Stimulated activated CD4-positive, alpha-beta T cell treated with anti-CD3 and anti-CD28 coated beads, Interleukin-15, amount 100 ng/mL, for 1 hour (primary cell): Measurements from ENCODE around the gene MGAT3.
"Not testable (repeated sequence)": the region's sequence is repeated elsewhere in the genome, so short reads cannot be mapped to it uniquely, and the experiment has no call there.

Source experiments
- DNase-seq, 2 donors: peaks; one replicate each; pipeline ENCODE4 v3.0.0-alpha.2; 2020; ENCODE audit warnings: low read depth in 1 of 2, low spot score in 1 of 2

The MGAT3 gene, protein sequence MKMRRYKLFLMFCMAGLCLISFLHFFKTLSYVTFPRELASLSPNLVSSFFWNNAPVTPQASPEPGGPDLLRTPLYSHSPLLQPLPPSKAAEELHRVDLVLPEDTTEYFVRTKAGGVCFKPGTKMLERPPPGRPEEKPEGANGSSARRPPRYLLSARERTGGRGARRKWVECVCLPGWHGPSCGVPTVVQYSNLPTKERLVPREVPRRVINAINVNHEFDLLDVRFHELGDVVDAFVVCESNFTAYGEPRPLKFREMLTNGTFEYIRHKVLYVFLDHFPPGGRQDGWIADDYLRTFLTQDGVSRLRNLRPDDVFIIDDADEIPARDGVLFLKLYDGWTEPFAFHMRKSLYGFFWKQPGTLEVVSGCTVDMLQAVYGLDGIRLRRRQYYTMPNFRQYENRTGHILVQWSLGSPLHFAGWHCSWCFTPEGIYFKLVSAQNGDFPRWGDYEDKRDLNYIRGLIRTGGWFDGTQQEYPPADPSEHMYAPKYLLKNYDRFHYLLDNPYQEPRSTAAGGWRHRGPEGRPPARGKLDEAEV

DNA sequence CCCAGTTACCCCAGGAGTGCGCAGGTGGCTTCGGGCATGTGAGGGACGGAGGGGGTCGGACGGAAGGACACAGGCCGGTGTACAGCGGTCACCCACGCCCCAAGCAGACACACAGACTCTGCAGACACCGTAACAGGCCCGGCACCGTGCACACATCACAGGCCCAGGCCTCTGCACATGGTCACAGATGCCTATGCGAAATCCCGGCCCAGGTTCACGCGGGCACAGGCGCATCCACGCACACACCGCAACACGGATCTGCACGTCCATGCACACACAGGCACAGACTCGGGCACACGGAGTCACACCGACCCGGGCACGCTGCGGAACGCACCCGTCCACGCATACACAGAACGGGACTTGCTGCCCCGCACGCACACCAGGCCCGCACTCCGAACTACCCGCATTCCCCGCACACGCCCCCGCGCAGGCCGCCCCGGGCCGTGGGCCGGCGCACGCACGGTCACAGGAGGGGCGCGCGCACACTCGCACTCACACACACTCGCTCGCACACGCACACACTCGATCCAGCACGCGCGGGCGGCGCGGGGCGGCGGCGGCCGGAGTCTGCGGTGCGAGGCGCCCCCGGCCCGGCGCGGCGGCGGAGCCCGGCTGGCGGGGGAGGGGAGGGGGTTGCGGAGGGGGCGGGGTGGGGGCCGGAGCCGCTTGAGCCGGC, at the start of gene MGAT3:
MGAT3 (plus strand) TSS at position 491 of the 676 bp plus-strand sequence. CDS start 30,336 bp downstream, outside the sequence.
- DNase-seq, result no peak

DNA sequence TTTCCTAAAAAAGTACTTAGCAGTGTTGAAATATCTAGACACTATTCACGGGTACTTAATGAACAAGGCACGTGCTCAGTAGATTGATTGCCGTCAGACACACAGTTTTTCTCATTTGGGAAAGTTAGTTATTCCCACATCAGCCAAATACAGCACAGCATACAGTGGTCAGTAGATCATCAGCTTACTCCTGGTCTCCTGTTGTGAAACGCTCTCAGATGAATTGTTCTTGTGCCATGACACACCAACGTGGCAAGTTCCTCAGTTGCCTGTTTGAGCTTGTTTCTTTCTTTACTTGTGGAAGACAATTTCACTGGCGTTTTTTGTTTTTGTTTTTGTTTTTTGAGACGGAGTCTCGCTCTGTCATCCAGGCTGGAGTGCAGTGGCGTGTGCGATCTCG, 48.6 kb upstream of the MGAT3 start:
- DNase-seq, result no peak

DNA sequence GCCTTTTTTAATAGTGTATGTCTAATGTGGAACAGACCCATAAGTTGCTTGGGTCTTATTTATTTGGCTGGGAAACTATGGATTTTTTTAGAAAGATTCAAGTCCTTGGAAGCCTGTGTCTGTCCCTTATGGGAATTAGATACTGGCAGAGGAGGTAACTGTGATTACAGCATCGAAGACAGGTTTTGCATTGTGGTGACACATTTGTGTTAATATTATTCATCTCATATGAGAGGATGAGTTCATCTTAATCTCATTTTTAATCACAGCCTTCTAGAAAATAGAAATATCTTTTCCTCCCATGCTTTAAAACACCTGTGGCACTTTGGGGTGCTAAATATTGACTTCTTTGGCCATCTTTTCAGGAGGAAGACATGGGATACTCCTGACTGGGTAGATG, 48.0 kb upstream of the MGAT3 start:
- no peak for DNase-seq

DNA sequence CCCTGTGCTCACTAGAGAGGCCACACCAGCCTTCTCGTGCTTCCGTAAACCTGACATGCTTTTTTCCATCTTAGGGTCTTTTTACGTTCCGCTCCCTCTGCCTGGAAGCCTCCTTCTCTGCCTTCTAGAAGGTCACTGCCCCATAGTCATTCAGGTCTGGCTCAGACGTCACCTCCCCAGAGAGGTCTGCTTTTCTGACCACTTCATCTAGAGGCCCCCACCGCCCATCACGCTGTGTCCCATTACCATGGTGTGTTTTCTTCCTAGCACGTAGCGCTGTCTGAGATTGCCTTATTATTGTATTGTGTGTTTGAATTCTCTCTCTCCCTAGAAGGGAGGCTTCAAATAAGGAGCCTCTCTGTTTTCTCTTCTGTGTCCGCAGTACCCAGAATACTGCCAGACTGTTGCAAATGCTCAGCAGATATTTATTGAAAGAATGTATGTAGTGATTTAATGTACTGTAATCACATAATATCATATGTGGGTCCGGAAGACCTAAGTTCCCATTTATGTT, 47.2 kb upstream of the MGAT3 start:
- no peak for DNase-seq

DNA sequence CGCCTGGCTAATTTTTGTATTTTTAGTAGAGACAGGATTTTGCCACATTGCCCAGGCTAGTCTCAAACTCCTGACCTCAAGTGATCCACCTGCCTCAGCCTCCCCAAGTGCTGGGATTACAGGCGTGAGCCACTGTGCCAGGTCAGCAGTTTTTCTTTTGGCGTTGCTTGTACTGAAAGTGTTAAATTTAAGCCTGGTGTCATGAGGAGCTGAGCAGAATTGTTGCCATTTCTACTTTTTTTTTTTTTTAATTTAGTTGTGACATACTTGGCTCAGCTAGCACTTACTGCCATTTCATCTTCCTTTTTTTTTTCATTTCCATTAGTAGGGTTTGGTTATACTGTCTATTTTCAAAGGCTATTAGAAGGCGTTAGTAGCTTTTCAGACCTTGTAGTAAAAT, 46.5 kb upstream of the MGAT3 start:
- no peak for DNase-seq

DNA sequence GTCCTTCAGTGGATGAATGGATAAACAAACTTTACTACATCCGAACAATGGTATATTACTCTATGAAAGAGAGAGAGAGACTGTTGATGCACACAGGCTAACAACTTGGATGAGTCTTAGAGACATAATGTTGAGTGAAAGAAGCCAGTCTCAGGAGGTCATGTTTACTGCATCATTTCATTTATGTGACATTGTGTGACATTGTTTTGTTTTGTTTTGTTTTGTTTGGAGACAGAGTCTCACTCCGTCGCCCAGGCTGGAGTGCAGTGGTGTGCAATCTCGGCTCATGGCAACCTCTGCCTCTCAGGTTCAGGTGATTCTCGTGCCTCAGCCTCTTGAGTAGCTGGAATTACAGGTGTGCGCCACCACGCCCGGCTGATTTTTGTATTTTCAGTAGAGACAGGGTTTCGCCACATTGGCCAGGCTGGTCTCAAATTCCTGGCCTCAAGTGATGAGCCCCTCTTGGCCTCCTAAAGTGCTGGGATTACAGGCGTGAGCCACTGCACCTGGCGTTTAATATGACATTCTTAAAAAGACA, 44.9 kb upstream of the MGAT3 start:
- not testable (repeated sequence) for DNase-seq

DNA sequence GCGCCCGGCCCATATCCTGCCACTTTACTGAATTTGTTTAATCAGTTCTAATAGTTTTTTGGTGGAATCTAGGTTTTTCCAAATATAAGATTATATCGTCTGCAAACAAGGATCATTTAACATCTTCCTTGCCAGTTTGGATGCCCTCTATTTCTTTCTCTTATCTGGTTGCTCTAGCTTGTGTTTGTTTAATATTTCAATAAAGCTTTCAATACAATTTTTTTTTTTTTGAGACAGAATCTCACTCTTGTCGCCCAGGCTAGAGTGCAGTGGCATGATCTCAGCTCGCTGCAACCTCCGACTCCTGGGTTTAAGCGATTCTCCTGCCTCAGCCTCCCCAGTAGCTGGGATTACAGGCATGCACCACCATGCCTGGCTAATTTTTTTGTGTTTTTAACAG, 43.6 kb upstream of the MGAT3 start:
- DNase-seq, result not testable (repeated sequence)

DNA sequence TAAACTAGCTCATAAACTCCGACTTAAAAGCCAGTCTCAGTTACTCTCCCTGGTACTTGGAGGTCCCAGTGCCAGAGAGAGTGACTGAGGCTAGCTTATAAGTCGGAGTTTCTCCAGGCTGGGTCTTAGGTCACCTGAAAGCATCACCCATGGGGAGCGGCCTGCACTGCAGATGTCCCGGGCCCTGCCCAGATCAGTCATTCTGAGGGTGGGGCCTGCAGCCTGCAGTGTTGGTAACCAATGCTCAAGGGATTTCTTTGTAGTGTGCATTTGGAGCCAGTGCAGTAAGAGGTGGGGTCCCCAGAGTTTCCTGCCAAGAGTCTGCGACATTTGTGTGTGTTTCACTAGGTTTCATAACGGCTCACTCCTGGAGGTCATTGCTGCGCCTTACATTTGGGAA, 42.4 kb upstream of the MGAT3 start:
- DNase-seq, result no peak

DNA sequence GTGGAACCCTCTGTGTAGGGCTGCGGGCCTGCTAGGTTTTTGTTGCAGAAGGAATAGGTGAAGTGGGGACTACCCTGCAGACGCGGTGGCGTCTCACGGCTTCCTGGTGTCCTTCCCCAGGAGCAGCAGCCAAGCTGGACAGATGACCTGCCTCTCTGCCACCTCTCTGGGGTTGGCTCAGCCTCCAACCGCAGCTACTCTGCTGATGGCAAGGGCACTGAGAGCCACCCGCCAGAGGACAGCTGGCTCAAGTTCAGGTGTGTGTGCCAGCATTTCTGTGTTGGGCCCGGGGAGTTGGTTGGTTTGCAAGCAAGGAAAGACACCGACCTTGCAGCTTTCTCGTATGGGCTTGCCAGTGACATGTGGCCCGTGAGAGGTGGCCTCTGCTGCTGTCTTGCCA, 41.9 kb upstream of the MGAT3 start:
- DNase-seq, result no peak

DNA sequence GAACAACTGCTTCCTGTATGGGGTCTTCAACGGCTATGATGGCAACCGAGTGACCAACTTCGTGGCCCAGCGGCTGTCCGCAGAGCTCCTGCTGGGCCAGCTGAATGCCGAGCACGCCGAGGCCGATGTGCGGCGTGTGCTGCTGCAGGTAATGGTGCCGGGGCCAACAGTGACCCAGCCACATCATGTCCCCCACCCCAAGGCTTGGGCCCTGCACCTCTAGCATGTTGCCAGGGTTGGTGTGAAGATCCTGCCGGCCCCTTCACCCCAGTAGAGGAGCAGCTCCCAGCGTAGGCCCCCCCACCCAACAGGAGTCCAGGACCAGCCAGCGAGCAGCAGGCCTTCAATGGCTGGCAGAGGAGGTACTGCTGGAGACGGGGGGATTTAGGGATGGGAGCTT, 41.3 kb upstream of the MGAT3 start:
- DNase-seq, result no peak

DNA sequence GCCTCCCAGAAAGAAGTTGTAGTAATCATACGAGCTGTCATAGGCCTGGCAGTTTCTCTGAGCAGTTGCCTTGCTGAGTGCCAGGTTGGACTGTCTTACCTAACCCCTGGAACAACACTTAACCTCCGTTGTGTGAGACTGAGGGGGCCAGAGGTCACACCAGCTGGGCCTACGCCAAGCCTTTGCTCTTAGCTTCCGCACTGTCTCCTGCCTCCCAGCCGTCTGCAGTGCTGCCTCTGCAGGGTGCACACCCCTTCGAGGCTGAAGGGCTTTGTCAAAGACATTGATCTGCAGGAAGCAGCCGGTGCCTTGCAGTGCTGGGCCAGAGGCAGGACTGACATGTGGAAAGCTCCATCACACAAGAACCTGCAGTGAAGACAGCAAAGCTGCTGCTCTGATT, 40.5 kb upstream of the MGAT3 start:
- DNase-seq, result no peak

DNA sequence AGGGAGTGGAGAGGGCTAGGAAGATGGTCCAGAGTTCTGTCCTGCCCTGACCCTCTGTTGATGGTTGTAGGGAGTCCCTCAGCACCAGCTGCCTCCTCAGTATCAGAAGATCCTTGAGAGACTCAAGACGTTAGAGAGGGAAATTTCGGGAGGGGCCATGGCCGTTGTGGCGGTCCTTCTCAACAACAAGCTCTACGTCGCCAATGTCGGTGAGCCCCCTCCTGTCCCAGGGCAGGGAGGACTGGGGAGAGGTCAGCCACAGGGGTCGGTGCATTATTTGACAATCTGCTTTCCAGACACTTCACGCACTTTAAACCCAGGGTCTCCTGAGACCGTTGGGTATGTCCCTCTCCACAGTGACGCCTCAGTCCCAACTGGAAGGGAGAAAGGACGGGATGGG, 39.2 kb upstream of the MGAT3 start:
- no peak for DNase-seq

DNA sequence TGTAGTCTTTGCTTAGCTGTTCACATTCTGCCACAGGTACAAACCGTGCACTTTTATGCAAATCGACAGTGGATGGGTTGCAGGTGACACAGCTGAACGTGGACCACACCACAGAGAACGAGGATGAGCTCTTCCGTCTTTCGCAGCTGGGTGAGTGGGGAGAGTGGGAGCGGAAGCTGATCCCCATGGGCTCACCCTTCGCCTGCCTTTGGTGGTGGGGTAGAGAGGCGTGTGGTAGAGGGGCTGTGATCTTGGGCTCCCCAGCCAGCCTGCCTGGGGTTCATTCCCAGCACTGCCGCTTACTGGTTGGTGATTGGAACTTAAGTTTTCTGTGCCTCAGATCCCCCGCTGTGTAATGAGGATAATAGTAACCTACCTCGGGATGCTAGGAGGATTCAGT, 38.1 kb upstream of the MGAT3 start:
- no peak for DNase-seq

DNA sequence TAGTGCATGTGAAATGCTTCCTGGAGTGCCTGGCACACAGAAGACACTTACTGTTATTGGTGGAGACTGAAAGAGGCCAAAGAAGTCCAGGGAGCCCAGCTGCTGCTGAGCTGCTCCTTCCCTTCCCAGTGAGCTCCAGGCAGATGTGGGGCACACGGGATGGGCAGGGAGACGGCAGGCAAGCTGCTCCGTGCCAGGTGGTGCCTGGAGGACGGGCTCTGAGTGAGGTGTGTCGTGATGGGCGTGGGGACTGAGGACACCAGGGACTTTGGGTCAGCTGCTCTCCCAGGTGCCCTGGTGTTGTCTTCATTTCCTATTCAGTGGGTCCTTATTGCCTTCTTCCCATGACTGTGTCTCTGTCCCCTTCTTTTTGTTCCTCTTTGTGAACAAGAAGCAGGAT, 37.7 kb upstream of the MGAT3 start:
- DNase-seq, result no peak

DNA sequence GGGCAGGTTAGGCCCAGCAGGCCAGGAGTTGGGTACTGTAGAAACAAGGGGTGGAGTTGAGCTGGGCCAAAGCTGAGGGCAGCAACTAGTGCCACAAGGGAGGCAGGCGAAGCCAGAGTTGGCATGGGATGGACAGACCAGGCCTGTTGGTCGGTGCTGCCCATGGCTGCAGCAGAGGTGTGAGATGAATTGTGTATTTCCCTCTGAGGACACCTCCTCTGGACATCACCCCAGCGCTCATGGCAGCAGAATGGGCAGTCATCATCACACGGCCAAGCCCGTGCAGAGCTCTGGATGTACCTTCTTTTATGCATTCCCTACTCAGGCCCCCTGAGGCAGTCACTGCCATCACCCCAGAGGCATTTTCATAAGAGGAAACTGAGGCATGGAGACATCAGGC, 36.9 kb upstream of the MGAT3 start:
- DNase-seq, result no peak

DNA sequence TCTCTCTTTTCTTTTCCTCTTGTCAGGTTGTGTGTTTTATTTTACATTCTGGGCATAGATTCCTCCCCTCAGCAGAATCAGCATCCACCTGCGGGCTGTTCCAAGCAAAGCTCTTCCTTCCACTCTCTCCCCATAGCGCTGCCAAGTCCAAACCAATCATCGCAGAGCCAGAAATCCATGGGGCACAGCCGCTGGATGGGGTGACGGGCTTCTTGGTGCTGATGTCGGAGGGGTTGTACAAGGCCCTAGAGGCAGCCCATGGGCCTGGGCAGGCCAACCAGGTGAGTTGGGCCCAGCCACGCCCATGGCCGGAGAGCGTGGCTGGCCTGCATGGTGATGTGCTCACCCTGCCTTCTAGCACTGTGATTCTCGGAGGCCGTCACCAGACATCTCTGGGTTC, 35.1 kb upstream of the MGAT3 start:
- DNase-seq, result no peak

DNA sequence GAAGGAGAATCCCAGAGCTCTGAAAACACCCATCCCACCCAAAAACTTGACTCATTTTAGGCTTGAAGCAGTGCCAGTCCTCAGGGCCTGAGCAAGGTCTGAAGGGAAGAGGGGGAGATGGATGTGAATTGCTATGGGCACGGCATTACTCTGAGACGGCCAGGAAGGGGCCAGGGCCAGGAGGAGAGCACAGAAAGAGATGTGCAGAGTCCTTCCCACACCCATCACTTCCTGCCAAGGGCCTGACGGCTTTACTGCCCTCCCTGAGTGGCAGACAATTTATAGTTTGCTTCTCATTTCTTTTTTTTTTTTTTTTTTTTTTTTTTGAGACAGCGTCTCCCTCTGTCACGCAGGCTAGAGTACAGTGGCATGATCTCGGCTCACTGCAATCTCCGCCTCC, 34.7 kb upstream of the MGAT3 start:
- DNase-seq, result no peak

DNA sequence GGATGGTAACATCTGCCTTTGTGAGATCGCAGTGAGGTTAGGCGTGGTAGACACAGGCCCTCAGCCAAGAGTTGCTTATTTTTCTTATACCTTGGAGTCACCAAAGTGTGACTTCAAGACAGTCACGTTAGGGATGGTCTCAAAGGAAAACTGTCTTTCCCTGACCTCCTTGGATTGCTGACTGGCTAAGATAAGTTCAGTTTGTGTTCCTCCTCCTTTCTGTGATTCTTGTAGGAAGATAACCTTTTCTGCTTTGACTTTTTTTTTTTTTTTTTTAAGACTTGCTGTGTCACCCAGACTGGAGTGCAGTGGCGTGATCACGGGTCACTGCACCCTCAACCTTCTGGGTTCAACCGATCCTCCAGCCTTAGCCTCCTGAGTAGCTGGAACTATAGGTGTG, 34.1 kb upstream of the MGAT3 start:
- no peak for DNase-seq

DNA sequence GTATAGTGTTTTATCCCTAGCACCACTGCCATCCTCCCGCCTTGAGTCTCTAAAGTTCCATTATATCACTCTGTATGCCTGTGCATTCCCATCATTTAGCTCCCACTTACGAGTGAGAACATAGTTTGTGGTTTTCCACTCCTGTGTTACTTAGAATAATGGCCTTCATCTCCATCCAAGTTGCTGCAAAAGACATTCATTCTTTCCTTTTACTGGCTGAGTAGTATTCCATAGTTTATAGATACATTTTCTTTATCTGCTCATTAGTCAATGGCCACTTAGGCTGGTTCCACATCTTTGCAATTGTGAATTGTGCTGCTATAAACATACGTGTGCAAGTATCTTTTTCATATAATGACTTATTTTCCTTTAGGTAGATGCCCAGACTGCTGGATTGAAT, 32.8 kb upstream of the MGAT3 start:
- DNase-seq, result no peak

DNA sequence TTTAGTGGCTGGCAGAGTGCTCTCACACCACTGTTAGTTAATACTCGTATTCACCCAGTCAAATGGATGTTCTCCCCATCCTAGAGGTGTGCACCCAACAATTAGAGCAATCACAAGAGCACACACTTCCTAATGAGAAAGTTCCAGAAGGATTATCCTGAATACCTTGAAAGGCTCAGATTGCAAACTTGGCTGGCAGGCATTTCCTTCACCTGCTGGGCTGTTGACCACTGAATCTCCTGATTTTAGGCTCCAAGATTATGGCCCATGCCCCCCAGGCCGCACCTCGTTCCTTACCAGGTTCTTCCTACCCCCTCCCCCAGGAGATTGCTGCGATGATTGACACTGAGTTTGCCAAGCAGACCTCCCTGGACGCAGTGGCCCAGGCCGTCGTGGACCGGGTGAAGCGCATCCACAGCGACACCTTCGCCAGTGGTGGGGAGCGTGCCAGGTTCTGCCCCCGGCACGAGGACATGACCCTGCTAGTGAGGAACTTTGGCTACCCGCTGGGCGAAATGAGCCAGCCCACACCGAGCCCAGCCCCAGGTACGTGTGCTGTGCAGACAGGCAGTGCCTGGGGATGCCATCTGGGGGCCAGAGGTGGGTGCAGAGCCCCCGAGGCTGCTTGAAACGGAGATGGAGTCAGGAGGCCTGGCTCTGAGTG, 30.3 kb upstream of the MGAT3 start:
- no peak for DNase-seq

DNA sequence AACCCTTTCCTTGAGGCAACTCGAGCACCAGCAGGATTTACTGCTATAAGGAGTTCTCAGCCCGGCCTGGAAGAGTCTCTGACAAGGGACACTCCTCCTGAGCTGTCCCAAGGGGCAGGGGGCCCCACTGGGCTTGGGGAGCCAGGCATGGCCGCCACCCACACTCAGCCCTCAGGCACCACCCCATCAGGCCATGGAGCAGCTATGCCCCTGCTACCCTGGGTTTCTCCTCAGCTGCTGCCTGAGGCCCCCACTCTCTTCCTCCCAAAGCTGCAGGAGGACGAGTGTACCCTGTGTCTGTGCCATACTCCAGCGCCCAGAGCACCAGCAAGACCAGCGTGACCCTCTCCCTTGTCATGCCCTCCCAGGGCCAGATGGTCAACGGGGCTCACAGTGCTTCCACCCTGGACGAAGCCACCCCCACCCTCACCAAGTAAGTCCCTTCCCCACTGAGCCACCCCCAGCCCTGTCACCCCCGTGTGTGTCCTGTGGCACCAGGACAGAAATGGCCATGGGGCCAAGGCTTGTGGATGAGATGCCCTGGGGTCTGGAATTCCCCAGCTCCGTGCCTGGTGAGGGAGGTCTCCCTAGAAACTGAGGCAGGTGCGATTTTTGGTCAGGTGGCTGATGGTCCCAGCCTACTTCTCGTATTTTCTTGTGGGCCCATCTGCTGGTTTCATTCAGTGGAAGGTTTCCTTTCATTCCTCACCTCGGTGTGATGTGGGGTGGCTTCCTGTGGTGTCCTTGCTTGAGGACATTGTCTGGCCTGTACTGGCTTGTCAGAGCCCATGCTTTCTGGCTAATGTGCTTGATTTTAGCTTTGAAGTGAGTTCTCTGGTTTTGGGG, 28.8 kb upstream of the MGAT3 start:
- DNase-seq, result no peak
